GM12892 (cell line): ENCODE results near the gene ACSL4.

ENCODE experiments used
- POLR2A ChIP-seq: IDR thresholded peaks from 2 replicates; pipeline ENCODE4 v1.6.1; 2011; ENCODE audit warnings: low read depth, low read length, control low read depth
- POLR2AphosphoS5 ChIP-seq: IDR thresholded peaks from 2 replicates; pipeline ENCODE4 v1.6.1; 2011; ENCODE audit warnings: low read depth, low read length, control low read depth
- TAF1 ChIP-seq: IDR thresholded peaks from 2 replicates; pipeline ENCODE4 v1.6.1; 2011; ENCODE audit warnings: low read depth, mild to moderate bottlenecking, control low read depth, low read length, borderline replicate concordance

- no peak for TF ChIP-seq POLR2AphosphoS5
- TF ChIP-seq POLR2A: no peak
- TF ChIP-seq TAF1: no peak
Measured at GRCh38 chrX:109667986-109668385, 65.1 kb downstream of the ACSL4 start.
